ENCODE measurements around the gene SKAP2.

SKAP2 gene

DNA sequence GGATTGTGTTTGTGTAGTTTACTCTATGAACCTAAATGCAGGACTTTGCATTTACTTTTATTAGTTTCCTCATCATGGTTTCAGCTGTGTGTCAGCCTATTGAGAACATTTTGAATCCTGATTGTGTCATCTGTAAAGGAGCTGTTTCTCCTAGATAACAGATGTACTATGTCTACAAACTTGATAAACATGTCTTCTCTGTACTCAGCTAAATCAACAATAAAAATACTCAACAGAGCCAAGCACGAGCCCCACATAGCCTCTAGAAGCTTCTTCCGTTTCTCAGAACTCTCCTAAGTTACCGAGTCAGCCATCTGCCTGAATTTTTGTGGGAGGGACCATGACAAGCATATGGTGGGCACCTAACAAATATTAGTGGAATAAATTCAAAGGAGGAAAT, 234.7 kb downstream of the SKAP2 start:
- no peak for DNase-seq

DNA sequence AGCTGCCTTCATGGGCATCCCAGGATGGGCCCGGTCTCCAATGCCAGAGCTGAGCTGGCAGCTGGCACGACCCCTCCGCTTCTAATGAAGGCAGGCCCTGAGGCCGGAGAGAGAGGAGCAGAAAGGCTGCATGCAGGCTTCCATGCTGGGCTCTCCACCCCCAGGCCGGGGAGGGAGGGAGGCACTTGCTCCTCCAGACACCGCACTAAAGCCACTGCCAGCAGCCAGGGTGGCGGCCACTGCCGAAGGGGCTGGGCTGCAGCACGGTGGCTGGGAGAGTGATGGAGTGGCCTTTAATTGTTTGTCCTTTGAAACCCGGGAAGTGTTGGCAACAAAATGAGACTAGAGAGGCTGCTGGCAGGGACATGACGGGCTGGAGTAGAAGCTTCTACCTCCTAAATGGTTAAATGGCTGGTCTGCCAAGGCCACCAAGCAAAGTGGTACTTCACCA, 236.5 kb downstream of the SKAP2 start:
- no peak for DNase-seq

DNA sequence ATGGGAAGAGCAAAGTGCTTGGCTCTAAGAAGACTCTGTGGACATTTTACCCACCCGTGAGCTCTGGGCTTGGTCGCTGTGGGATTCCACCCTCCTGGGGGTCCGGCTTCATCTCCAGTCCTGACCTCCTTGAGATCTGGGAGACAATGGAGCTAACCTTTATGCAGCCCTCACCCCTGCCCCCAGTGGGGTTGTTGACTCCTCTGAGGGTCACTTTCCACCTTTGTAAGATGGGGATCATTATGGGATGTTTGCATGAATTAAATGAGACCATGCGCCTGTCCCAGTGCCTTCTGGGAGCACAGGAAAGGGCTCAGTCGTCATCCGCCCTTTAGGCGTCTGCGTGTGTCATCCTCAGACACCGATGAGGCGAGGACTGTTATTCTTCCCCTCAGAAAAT, 237.2 kb downstream of the SKAP2 start:
- DNase-seq, result no peak

GRCh38 chr7:26626687-26627086, 237.7 kb downstream of the SKAP2 start:
- DNase-seq, result no peak

DNA sequence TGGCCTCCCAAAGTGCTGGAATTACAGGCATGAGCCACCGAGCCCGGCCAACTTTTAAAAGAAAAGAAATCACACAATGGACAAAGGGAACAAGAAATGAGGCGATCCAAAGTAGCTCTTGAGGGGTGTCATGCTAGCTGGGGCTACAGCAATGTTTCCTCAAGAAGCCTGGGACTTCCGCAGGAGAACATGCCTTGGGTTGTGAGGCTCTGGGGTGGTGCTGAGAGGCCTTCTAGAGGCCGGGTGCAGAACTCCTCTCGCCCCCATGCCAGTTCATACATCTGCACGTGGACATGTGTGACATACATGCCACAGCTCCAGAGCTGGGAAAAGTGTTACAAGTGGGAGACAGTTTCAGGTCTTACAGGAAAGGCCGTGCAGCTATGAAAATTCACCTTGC, 238.2 kb downstream of the SKAP2 start:
- no peak for DNase-seq

- DNase-seq, result no peak
Measured at GRCh38 chr7:26625286-26625685, 239.1 kb downstream of the SKAP2 start.

DNA sequence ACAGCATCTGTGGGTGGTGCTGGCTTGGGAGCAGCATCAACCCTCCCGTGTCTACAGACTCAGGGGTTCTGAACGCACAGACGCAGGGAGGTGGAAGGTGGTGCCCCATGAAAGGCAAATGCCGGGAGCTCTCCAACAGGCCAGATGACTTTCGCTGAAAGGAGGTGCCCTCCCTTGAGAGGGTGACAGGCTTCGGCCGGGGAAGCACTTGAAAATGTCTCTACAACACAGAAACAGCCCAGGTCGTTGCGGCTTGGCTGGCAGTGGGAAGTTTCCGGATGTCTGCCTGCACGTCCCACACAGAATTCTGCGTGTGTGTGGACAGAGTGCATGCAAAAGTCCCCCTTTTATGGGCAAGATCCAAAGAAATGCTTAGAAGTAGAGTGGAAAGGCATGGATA, 239.6 kb downstream of the SKAP2 start:
- DNase-seq, result no peak

- no peak for DNase-seq
Measured at GRCh38 chr7:26624431-26624830, 240.0 kb downstream of the SKAP2 start.

DNA sequence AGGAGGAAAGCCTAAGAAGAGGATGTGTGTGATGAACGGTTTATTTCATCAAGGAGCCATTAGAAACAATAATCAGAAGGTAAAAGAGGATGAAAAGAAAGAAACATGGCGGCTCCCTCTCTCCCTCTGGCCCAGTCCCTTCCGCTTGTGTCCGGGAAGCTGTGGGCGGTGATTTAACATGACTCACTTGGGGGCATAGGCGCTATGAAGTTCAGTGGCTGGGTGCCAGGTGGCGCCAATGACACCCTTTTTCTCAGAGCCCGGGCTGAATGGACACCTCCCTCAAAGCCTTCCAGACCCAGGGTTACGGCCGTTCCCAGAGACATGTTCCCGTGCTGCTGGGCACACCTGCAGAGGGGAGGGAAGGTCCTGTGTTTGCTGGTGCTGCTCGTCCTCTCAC, 244.0 kb downstream of the SKAP2 start:
- DNase-seq, result no peak

GRCh38 chr7:26619348-26619984, 244.9 kb downstream of the SKAP2 start:
- no peak for DNase-seq

DNA sequence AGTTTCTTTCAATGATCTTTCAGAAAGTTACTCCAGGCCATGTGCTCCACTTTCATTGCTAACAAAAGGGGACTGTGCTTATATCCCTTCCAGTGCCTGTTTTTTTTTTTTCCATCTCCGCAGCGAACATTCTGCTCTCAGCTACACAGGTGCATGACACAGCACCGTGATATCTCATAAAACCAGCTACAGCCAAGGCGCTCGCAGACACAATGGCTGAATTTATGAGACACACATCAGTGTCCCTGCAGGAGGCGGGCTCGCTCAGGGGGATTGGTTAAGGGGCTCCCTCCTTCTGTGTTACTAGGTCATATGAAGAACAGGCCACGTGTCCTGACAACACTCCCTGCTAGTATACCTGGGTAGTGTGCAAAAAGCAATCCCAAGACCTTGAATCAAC, 245.5 kb downstream of the SKAP2 start:
- DNase-seq, result no peak

DNA sequence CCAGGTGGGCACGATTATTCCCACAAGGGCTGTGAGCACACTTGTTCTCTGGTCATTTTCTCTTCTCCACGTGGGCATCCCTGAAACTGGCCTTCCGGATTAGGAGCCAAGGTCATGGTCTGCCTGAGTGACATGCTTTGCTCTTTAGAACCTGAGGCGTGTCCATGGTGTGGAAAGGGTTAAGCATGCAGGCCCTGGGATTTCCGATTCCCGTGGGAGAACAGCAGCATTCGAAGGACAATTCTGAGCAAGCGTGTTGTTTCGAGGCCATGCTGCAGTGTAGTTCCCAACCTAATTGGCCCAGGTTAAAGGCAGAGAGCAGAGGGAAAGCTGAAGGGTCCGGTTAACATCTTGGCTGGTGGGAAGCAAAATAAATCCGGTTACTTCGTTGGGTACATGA, 245.9 kb downstream of the SKAP2 start:
- DNase-seq, result no peak
